Renal pelvis (tissue), 4 donors: Measurements from ENCODE around the gene SSTR3. TPM values are rescaled to one million over a fixed set of nuclear protein-coding genes. Genes with fewer than 3 reads are reported as not detected.
A peak's percentile ranks its signal among the peaks of the same experiment; 100 is the strongest.

Experiments used
- DNase-seq: peaks from one replicate; pipeline ENCODE4 v3.0.0-alpha.2; 2013
- polyA plus RNA-seq, 3 donors: library from polyadenylated mRNA; unstranded; fragments of 120-200 nt; gene quantifications; one replicate each; pipeline ENCODE4 v1.2.1, GENCODE V29; 2013; ENCODE audit not compliant: insufficient read length in 3 of 3

Gene SSTR3
- polyA plus RNA-seq, 3 donors = 1.1 to 1.2 (median 1.2) TPM

GRCh38 chr22:37197451-37198257 is 14.6 kb downstream of the SSTR3 start:
- no peak for DNase-seq

DNA sequence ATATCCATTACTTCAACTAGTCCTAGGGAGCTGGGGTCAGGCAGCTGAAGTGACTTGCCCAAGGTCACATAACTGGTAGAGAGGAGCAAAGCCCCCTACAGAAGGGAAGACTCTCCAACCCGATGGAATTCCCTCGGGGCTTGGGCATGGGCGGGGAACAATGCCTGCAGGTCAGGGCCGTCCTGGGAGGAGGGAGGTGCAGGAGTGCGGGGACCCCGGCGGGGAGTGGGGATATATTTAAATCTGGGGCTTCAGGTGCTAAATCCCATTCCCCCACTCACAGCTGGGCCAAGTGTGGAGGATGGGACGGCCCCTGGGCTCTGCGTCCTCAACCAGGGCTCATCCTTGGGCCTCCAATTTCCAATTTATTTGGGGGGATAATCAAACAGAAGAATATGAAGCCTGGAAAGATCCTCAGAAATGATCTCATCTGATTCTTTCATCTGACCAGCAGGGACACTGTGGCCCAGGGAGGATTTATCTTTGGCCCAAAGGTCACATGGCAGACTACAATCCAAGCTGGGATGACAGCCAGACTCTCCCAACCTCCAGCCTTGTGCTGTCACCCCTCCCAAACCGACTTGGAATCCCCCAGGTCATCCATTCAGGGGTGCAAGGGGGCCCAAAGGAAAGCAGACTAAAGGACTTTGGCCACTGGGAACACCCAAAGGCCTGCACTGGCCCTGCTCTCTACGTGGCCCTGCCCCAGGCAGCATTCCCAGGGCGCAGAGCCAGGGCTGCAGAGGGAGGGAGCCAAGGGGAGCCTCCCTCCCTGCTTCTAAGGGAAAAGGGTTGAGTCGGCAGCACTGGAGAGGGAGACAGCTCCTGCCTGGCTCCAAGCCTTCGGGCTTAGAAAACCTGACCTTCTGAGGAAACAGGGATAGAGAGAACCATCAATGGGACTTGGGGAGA is 15.5 kb downstream of the SSTR3 start:
- peak; percentile 49 for DNase-seq

DNA sequence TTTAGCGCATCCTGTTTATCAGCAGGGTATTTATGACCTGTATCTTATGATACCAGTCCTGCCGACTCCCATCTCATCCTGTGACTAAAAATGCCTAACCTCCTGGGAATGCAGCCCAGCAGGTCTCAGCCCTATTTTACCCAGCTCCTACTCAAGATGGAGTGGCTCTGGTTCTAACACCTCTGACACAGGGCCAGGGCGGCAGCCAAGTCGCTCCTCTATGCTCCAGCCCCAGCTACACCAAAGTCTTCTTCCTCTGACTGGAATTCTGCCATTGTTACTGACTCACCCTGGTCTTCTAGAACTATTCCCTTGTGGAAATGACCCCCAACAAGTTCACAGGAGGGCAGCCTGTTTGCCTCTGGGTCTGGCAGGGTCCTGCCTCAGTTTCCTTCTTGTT is 16.4 kb downstream of the SSTR3 start:
- DNase-seq = no peak

- DNase-seq = no peak
Observed at GRCh38 chr22:37194750-37195149, 17.5 kb downstream of the SSTR3 start.

DNA sequence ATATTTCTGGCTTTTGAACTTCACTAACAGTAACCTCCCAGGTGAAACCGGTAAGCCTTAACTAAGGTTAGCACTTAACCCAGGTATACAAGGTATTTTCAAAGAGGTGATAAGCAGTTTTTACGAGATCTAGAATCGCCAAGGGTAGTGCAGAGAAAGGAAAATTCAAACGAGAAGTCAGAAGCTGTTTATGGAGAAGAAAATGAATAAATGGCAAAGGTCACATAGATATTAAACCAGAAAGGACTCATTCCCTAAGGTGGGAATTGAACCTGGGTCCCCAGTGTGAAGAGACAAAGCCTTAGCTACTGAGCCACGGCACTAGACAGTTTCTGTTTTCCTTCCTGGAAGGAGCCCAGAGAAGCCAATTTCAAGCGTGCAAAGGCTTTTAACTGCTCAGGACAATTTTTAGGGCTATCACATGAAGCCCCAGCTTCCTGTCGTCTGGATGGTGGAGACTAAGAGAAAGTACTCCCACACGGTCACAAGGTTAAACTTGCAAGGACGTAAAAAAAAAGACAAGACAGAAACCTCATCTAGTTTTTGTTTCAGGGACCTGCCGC is 18.6 kb downstream of the SSTR3 start:
- DNase-seq = peak; percentile 61

- no peak for DNase-seq
Observed at GRCh38 chr22:37192741-37193140, 19.5 kb downstream of the SSTR3 start.

DNA sequence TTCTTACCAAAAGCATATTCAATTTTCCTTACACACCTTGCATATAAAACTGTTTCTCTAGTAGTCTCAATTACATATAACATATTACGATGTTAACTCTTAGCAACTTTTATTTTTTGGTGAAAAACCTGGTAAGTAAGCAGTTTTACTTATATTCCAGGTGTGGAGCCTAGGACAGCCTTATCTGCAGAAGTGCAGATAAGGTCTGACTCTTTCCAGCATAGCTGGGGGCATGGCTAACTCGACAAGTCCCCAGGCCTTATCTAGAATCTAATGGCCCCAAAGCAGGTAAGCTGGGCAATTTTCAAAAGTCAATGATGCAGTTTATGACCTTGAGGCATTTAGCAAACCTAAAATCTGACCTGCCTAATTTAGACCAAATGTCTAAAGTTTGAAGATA is 20.1 kb downstream of the SSTR3 start:
- DNase-seq = no peak

DNA sequence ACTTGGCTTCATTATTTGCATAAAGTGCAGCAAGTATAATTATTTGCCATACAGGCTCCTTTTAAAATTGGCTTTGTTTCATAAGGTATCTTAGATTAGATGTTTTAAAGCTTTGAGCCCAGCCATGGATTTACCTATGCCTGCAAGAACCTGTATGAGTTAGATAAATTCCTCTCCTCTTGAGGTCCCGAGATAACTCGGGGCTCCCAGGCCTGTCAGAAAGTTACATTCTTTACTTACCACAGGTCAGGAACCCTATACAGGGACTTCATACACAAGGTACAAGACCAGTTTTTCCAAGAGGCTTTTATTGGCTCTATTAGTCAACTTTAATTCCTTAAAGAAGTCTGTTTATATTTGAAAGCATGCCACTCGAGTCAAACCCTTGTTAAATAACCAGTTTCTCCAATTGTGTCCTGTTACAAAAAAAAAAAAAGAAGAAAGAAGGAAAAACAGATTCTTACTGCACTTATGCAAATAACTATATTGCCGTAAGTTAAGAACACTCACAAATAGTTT is 22.0 kb downstream of the SSTR3 start:
- DNase-seq = no peak

- peak; percentile 62 for DNase-seq
Observed at GRCh38 chr22:37188901-37189466, 23.3 kb downstream of the SSTR3 start.

GRCh38 chr22:37187891-37188761 is 24.2 kb downstream of the SSTR3 start, which contains the start of gene C1QTNF6:
Gene C1QTNF6 (minus strand): TSS chr22:37188247. CDS start chr22:37188213, 34 bp downstream.
- peak; percentile 86 for DNase-seq

DNA sequence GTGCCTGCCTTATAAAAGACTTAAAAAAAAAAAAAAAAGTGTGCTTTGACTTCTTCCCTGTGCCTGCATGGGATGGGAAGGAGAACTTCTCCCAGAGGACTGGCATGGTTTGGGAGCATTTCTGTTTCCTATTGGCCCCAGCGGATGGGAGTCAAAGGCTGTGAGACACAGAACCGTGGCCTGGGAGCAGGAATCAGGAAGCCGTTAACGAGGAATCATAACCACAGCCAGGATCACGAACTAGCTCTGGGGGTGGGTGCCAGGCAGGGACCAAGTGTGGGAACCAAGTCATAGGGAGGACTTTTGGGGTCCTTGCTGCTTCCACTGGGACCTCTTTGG is 24.8 kb downstream of the SSTR3 start:
- no peak for DNase-seq

- no peak for DNase-seq
Observed at GRCh38 chr22:37186997-37187522, 25.2 kb downstream of the SSTR3 start.

DNA sequence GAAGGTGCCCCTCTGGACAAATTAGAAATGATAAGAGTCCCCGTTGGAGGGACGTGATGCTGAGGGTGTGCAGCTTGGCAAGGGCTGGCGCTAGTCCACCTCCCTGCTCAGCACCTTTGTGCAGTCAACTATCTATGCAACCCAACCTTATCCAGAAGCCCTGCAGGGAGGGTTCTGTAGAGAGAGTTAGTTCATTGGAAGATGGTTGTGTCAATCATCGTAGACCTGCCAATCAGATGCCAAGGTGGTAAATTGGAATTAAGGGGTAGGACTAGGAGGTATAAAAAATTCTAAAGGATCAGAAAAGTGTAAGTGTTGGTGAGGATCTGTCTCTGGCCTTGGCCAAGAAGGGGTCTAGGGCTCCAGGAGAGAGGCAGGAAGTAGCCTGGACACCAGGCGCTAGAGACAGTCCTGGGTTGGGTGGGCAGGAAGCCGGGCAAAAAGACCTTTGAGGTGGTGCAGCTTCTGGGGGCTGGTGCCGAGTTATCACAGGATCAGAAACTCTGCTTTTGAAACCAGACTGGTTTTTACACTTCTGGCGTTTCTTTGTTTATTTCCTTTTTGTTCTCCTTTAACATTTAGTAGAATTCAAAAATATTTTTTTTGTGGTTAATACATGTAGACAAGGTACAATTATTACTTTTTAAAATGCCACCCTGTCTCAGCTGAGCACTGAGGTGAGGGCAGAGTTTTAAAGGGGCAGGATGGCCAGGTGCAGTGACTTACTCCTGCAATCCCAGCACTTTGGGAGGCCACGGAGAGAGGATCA is 25.9 kb downstream of the SSTR3 start:
- peak; percentile 68 for DNase-seq

GRCh38 chr22:37185646-37186227 is 26.5 kb downstream of the SSTR3 start:
- no peak for DNase-seq

DNA sequence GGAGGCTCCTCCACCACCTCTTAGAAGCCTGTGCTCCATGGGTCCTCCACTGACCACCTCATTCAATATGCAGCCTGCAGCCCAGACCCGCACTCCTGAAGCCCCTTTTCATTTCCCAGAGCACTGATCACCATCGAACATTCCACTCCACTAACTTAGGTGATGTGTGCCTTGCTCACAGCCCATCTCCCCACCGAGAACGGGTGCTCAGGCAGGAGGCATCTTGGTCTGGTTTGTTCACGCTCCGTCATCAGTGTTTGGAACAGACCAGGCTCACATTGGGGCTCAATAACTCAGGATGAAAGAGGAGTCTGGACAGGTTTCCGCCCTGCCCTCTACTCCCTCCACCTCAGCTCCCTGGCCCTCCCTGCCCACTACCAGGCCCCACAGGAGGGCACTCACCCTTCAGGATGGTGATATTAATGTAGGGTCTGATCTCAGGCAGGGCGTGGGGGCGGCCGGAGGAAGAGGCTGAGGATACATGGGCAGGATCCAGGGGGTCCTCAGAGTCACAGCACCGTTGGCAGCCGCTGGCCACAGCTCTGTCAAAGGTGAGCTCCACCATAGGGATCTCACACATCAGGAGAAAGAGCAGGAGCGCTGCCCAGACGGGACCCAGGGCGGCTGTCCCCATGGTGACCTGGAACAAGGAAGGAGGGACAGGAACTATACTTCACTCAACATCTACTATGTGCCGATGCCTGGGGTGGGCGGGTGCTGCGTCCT is 27.3 kb downstream of the SSTR3 start:
- no peak for DNase-seq

GRCh38 chr22:37184380-37184755 is 27.9 kb downstream of the SSTR3 start:
- no peak for DNase-seq

- no peak for DNase-seq
Observed at GRCh38 chr22:37183432-37184379, 28.6 kb downstream of the SSTR3 start.

DNA sequence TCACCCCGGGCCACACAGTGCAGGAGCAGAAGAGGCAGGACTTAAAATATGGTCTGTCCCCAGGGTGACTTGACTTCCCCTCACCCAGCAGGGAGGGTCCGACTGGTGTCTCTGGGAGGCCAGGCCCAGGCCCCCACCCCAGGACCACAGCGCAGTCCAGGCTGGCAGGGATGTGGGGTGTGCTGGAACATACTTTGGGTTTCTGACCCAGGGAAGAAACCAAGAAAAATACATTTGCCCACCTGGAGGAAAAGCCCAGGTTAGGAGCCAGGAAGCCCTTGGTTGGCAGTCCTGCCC is 29.4 kb downstream of the SSTR3 start:
- DNase-seq = no peak
